NOMO-1 (cell line): ENCODE results near the gene GRIA1.

ENCODE experiments used
- DNase-seq, 2 experiments: peaks; one replicate each; lab custom pipeline; 2025; ENCODE audit not compliant: unreplicated experiment in 2 of 2; lab: John Stamatoyannopoulos, UW

Gene GRIA1

DNA sequence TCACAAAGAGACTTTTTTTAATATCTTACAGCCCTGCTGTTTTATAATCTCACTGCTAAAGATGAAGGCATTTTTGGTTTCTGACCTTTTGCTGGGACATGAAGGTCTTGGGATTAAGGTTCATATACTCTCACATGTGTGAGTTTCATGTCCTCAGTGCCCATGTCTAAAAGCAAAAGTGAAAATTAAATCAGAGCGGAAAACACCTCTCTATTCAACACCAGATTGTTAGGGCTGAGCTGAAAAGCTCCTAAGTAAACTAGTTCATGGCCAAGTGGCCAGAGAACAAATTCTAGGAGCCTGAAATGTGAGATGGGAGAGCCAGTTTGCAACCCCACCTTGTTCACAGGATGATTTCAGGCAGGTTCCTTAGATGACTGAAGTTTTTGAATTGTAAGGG is 110.9 kb downstream of the GRIA1 start:
- DNase-seq: no peak

DNA sequence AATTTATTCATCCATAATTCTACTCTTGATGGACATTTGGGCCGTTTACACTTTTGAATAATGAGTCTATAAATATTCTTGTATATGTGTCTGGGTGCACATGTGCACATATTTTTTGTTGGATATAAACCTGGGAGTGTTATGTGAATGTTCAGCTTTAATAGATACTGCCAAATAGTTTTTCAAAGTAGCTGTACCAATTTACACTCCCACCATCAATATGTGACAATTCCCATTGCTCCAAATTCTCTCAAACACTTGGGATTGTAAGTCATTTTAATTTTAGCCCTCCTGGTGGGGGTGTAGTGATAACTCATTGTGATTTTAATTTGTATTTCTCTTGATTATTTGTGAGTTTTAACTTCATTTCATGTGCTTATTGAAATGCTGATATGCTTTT is 114.9 kb downstream of the GRIA1 start:
- DNase-seq: no peak

DNA sequence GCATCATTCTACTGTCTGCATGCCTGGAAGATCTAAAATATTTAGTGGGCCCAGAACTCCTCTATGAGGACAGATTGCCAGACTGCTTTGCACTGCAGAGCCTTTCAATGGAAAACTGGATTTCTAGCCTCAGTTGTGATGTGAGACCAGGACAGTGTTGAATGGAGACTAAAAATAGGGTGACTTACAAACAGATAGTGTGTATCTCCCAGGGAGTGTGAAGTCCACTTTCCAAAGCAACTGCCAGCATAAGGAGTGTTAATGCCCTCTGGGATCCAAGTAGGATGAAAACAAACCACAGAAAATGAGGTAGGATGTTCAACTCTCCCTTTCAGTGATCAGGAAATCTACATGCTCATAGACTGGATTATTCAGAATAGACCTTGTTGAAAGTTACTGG is 119.5 kb downstream of the GRIA1 start:
- DNase-seq: no peak

DNA sequence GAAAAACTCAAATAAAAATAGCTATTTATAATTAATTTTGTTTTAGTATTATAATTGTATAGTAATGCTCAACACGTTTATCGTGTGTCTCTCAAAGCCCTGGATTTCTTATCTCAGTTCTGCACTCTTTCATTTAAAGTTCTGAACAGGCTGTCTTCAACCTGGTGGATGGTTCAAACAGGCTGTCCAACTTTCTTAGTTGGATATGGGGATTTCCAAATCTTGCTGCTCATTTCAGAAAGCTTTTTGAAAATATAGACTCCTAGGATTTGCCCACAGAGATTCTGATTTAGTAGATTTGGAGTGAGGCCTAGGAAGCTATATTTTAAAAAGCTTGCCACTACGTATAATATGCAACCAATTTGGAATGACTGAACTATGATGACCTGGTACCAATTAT is 120.3 kb downstream of the GRIA1 start:
- no peak for DNase-seq

DNA sequence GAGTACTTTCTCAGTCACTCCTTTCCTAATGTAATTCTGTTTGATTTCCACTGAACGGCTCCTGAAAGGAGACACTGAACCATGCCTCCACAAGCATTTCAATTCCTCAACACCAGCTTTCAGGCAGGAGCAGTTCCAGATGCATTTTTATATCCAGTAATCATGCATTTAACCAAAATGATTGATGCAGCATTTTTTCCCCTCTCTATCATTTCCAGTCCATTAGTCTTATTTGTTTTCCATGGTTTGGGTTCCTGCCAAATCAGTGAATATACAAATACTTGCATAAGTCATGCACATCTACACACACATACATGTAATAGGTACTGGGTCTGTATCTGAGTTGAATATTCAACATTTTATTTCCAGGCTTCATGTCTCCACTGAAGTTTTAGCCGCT is 122.7 kb downstream of the GRIA1 start:
- no peak for DNase-seq

DNA sequence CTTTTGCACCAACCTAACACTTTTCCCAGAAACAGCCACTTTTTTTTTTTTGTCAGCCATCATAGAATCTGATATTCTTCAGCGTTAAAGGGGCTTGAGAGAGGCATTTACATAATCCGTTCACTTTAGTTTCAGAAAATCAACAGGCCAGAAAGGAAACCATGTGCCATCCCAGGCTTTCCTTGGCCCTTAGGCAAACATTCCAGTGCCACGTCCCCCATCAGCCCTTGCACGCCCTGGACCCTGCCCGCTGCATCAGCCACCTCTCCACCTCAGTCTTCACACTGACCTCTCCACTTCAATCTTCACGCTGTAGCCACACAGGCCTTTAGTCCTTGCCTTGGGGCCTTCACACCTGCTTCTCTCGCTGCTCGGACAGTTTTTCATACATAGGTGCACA is 123.2 kb downstream of the GRIA1 start:
- DNase-seq: no peak

DNA sequence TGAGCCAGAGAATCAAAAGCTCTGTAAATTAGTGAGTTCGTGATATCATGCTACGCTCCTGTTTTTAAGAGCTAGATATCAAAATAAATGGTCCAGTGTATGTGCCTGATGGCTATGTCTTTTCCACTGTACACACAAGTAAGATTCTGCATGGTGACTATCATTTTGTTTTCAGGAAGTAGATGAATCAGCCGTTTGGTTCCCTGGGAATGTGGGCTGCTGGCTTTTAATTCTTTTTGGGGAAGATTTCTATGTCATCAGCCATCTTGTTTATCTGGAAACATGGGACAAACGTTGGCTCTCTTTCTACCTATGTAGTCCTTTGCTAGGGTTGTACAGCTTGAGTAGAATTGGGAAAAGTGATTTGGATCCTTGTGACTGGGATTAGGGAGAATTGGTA is 126.7 kb downstream of the GRIA1 start:
- DNase-seq: no peak

DNA sequence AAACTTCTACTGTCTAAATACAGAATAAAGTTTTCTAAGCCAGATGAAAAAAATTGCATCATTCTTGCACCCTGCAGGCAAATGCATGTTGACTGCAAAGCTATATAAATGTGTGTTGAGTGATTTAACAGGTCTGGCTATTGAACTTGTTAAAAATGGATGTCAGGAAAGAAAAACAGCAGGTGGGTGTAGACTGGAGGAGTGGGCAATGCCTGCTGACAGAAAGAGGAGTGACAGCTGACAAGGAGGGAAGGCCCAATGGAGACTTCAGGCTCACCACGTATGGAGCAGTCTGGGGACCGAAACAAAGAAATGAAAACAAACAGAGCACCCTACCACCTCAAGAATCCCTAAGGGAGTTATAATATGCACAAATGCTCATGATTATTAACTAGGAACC is 127.8 kb downstream of the GRIA1 start:
- no peak for DNase-seq

DNA sequence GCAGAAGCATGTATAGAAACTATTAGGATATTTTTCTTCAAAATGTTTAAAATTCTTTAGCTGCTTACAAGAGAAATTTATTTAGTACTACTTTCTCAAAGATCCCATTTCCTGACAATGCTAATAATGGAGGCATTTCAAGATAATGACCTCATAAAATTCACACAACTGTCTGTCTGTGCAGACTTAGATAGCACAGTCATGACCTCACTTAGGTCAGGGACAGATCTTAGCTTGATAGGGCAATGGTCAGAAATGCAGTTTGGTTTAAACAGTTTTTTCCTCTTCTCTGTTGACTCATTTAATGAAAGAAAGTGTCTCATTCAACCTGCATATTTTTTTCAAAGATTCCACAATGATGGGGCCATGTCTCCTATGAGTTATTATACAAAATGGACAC is 128.4 kb downstream of the GRIA1 start:
- DNase-seq: no peak

DNA sequence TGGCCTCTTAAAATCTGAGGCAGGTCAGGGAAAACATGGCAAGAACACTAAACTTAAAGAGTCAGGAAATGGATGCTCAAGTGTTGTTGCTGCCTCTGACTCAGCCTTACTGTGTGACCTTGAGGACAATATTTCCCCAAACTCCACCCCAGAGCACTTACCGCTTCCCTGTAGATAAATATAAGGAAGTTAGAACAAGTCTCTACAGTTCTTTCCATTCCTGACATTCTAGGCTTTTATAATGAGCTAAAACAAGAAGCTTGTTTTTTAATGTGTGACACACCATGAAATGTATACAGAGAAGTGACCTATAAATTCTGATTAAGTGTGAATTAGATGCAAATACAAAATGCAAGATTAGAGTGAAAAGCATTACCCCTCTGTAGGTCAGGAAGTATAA is 129.3 kb downstream of the GRIA1 start:
- no peak for DNase-seq

DNA sequence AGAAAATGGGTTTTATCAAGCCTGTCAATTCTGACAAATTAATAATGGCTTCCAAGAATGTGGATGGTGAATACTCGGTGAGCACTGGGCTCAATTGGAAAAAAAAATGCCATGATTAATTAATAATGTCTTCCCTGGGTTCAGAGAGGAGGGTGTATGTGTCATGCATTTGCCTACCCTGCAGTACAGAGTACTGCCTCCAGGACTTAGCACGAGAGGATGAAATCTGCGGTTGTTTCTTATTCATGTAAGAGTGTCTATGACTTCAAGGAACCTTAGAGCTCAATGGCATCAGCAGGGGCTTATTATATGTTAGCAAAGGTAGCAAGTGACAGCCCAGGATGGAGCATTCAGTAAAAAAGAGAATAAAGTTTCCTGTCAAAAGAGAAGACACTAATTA is 132.7 kb downstream of the GRIA1 start:
- no peak for DNase-seq

DNA sequence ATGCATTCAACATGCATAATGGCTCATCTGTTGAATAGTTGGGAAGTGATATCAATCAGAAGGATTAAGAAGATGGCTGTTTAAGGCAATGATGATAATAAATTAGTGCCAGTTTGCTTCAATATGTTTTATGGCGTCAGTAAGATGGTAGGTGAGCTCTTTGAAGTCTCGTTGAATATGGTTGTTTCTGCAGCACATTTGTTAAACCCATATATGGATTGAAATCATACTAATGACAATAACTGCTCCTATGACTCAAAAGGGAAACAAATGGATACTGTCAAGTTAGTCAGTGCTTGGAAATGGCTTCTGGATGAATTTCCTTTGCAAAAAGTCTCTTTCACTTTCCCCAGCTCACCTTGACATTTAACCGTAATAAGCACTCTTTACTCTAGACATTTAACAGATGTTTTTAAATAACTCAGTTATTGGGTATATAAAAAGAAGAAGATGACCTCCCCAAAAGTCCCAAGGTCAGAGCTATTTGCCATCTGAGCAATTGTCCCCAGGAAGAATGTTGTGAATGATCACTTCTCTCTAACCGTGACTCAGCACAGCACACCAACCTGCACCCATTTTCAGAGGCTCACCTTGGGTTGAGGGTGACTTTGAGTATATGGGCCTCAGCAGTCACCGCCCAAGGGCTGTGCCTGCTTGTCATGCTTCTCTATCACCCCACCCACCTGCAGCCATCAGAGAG is 133.4 kb downstream of the GRIA1 start:
- no peak for DNase-seq

DNA sequence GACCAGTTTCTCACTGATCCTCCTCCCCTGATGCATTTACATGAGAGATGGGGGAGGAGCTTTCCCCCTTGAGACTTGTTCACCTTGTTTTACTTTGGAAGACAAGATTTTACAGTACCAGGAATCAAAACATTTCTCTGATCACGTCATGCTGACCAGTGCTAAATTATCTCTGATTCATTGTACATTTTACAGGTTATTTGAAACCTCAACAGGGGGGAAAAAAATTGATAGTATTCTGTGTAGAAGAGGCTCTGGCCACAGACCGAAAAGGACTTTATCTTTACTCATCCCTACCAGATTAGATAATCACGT is 133.9 kb downstream of the GRIA1 start:
- no peak for DNase-seq

DNA sequence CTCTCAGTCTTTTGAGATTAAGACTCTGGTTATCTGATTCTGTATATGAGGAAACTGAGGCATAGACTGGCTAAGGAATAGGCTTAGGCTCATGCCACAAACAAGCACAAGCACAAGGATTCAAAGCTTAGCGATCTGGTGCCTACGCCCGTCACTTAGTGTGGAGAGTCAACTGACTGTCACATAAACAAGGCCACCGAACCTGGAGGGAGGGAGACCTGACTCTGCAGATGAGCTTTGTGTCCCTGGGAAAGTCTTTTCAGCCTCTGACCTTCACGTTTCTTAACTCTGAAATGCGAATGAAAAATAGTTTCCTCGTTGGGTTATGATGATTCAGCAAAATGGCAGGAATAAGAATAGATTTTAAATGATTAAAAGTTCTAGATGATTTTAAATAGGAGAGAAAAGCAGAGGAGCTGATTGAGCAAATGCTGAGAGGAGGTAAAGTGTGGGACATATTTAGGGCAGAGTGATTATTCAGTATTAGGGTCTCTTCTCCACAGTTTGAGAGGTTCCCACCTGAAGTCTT is 135.4 kb downstream of the GRIA1 start:
- DNase-seq: no peak

DNA sequence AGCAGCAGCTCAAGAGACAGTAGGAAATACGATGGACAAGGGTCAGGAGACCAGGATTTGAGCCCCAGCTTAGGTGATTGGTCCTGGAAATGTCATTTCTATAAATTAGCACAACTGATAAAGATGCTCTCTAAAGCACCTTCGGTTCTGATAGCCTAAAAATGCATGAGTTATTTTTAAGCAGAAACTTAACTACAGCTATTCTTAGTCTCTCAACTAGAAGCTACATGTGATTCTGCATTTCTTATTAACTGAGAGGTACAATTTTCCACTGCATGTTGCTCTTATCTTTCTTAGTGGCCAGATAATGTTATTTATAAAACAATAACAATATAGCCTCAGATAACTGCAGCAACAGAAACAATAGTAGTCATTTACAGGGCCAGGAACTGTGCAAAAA is 136.4 kb downstream of the GRIA1 start:
- DNase-seq: no peak

DNA sequence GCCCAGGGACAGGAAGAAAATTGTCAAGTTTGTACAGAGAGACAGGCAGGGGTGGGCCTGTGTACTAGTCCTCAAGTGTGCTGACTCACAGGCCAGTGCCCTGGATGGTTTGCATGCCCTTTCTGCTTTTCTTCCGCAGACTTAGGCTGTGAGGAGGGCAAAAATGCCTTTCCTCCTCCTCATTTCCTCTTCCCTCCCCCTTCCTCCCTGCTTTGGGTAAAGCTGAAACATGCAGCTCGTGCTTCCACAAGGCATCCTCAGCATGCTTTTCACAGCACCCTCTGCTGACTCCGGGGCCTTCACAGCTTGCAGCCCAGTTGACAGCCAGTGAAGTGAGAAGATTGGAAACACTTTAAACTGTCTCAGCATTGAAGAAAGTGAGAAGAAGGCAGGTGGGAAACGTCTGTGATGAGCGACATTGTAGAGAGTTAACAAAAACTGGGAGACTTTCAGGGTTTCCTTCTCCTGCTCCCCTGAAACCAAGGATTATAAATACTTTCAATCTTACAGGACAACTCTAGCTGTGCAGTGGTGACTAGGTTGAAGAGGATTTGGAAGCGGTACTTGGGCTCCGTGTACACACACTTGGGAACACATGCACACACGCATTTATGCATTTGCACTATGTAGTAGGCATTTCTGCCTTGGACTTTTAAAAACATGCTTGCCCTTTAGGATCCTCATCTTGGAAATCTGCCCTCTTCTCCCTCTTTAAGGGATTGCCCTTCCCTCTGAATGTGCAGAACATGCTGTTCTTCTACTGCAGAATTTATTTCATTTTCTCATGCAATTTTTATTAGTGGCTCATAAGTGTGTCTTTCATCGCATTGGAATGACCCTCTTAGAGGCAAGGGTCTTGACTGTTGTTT is 138.8 kb downstream of the GRIA1 start:
- no peak for DNase-seq

DNA sequence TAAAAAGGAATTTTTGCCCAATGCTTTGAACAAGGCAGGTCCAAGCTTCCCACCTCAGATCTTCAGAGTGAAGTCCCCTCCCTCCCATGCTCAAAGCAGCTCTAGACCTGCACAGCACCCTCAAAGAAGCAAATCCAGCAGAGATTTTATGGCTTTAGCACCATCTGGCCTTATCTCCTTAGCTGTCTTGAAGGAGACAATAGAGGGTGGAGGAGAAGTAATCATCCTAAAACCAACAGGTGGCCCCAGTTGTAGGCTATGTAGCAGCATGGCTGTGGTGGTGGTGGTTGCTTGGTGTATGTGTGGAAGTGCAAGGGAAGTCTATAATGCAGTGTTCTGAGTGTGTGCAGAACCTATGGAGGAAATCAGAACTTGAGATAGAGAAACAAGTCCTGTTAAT is 140.1 kb downstream of the GRIA1 start:
- DNase-seq: no peak

DNA sequence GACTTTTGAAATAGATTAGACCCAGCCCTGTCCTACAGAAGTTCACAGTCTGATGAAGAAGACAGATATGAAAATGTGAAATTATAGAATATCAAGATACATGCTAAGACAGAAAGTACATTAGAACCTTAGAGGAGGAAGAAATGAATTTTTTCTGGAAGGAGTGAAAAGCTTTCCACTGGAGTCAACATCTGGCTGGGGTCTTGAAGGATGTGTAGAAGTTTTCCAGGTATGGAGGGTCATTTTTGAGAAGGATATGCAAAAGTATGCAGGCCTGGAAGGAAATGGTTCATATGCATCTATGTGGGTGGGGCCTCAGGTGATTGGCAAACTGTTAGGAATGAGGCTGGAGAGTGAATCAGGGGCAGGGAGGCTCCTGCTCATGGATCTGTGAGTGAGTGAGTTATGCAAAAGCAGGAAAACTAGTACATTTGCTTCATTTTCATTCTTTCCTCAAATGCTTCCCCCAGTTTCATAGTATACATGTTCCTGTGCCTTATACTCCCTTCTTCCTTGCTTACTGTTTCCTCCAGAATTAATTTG is 142.3 kb downstream of the GRIA1 start:
- DNase-seq: no peak

DNA sequence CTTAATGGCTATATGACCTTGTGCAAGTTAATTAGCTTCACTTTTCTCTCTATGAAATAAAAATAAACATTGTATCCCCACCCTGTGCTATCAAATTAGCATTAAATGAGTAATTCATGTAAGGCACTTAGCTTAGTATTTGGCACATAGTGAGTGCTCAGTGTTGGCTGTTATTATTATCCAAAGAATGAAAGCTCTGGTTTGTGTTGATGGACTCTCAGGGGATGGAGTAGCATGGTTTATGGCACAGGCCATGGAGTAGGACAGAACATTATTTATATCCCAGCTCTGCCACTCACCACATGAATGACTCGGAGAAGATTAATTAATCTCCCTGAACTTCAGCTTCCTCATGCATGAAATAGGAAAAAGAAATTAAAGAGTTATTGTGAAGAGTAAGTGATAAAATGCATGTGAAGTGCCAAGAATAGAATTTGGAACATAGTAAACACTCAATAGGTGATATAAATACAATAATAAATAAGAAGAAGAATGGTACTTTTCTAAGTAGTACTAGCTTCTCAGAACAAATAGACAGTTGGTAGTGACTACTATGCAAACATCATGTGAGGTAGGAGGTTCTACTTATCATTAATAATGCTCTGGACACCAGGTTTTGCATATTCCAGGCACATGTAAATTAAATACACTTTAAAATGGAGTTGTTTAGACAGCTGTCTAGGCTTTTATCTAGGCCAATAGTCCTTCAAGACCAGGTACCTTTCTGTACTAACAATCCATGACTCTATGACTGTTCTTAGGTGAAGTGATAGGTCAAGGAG is 146.4 kb downstream of the GRIA1 start:
- no peak for DNase-seq

DNA sequence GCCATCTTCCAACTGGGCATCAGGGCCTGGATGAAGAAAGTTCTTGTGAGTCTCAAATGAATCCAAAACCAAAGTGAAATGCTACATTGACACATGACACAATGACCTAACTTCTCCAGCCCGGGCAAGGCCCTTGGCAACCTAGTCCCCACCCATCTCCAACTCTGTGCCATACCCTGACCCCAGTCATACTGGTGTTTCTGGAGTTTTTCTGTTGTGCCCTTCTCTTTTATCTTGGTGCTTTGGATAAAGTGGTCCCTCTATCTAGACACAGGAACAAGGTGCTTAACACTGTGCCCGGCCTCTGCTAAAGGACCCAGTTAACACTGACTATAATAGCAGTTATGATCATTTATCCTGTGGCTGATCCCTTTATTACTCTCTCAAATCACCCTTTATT is 149.8 kb downstream of the GRIA1 start:
- no peak for DNase-seq

DNA sequence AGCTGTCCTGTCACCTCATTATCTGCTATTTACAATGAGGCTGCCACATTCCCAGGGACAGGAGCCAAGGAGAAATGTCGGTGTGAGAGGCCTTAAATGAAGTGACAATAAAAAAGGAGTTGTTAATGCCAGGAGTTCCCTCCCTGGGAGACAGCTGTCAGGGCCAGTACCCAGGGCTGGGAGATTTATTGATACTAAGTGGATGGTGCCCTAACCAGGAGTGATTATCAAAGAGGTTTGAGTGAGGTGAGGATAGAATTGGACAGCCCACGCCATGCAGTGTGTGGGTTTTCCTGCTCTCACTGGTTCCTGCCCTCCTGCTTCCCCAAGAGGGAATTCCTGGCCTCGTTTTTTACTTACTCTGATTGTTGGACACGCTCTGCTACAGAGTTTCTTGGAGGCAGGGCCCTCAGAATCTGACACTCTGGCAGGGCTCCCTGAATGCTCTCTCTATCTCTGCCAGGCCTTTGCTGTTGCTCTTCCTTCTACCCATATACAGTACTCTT is 150.8 kb downstream of the GRIA1 start:
- no peak for DNase-seq
